ENCODE measurements around the gene FAAP20. TPM values are rescaled to one million over a fixed set of nuclear protein-coding genes. Genes with fewer than 3 reads are reported as not detected.

Gene FAAP20
- total and polyA plus RNA-seq, 9 of the 15 experiments (the other 6 are each of a cell fraction or from before 2014, with no cell fraction given): 0.58 to 143 (median 9.9) TPM

DNA sequence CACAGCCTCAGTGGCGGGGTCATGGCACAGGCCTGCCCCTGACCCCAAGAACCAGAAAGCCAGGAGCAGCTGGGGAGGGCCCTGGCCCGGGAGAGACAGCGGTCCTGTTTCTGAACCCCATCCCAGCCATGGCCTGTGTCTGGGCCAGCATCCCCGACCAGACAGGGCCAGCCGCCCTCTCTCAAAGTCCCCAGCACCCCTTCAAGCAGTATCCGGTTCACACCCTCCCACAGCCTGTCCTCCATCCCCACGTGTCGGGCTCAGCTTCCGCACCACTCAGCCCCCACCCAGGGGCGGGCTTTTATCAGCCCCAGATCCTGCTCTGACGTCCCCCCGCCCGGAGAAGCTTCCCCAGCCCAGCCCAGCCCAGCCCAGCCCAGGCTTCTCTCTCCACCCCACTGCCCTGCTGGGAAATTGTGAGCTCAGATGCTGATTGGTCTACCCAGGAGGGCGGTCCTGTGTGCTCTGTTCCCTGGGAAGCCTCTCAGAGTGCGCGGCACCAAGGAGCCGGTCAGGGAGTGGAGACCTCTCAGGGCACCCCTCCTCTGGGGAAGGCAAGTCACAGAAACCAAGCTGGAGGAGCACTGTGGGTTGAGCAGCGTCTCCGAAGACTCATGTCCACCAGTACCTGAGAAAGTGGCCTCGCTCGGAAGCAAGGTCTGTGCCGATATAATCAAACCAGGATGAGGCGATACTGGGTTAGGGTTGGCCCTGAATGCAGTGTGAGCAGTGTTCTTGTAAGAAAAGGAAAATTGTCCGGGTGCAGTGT, 4.7 kb upstream of the FAAP20 start (continued):
- TF ChIP-seq, protein P1, sequence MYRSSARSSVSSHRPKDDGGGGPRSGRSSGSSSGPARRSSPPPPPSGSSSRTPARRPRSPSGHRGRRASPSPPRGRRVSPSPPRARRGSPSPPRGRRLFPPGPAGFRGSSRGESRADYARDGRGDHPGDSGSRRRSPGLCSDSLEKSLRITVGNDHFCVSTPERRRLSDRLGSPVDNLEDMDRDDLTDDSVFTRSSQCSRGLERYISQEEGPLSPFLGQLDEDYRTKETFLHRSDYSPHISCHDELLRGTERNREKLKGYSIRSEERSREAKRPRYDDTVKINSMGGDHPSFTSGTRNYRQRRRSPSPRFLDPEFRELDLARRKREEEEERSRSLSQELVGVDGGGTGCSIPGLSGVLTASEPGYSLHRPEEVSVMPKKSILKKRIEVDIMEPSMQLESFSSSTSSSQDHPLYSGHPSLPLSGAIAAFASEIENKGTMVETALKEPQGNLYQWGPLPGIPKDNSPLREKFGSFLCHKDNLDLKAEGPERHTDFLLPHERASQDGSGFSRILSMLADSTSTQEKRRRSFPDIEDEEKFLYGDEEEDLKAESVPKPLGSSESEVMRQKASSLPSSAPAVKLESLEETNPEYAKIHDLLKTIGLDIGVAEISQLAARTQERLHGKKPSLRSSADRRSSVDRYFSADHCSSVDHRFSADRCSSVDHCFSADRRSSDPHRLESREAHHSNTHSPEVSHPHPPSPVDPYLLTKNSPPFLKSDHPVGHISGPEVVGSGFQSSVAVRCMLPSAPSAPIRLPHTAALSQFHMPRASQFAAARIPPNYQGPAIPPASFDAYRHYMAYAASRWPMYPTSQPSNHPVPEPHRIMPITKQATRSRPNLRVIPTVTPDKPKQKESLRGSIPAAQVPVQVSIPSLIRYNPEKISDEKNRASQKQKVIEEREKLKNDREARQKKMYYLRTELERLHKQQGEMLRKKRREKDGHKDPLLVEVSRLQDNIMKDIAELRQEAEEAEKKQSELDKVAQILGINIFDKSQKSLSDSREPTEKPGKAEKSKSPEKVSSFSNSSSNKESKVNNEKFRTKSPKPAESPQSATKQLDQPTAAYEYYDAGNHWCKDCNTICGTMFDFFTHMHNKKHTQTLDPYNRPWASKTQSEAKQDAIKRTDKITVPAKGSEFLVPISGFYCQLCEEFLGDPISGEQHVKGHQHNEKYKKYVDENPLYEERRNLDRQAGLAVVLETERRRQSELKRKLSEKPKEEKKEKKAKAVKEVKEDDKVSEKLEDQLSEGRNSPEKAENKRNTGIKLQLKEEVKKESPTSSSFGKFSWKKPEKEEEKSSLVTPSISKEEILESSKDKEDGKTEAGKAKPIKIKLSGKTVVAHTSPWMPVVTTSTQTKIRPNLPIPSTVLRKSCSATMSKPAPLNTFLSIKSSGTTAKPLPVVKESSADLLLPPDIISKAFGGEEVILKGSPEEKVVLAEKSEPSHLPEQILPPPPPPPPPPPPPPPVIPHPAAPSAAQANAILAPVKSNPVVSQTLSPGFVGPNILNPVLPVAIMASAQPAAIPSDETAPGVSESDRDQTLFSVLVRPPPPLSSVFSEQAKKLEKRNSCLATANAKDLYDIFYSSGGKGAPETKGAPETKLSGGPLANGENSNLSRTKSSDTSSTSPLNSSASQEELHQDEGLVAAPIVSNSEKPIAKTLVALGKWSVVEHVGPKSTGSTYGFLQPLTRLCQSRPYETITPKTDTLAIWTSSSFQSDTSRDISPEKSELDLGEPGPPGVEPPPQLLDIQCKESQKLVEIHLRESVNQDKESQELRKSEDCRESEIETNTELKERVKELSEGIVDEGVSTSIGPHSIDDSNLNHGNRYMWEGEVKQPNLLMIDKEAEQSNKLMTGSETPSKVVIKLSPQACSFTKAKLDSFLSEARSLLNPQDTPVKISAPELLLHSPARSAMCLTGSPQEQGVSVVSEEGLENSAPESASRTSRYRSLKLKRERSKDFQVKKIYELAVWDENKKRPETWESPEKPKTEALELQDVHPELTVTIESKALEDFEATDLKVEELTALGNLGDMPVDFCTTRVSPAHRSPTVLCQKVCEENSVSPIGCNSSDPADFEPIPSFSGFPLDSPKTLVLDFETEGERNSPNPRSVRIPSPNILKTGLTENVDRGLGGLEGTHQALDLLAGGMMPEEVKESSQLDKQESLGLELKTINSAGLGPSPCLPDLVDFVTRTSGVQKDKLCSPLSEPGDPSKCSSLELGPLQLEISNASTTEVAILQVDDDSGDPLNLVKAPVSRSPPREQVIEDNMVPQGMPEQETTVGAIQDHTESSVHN (IDR thresholded peaks at IDR 0.05; ENCODE audit: borderline replicate concordance in 1 of 2, low read depth in 1 of 2): no peak
- TF ChIP-seq, protein P2, sequence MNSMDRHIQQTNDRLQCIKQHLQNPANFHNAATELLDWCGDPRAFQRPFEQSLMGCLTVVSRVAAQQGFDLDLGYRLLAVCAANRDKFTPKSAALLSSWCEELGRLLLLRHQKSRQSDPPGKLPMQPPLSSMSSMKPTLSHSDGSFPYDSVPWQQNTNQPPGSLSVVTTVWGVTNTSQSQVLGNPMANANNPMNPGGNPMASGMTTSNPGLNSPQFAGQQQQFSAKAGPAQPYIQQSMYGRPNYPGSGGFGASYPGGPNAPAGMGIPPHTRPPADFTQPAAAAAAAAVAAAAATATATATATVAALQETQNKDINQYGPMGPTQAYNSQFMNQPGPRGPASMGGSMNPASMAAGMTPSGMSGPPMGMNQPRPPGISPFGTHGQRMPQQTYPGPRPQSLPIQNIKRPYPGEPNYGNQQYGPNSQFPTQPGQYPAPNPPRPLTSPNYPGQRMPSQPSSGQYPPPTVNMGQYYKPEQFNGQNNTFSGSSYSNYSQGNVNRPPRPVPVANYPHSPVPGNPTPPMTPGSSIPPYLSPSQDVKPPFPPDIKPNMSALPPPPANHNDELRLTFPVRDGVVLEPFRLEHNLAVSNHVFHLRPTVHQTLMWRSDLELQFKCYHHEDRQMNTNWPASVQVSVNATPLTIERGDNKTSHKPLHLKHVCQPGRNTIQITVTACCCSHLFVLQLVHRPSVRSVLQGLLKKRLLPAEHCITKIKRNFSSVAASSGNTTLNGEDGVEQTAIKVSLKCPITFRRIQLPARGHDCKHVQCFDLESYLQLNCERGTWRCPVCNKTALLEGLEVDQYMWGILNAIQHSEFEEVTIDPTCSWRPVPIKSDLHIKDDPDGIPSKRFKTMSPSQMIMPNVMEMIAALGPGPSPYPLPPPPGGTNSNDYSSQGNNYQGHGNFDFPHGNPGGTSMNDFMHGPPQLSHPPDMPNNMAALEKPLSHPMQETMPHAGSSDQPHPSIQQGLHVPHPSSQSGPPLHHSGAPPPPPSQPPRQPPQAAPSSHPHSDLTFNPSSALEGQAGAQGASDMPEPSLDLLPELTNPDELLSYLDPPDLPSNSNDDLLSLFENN (IDR thresholded peaks at IDR 0.05; ENCODE audit: low read depth in 2 of 2, low read length in 2 of 2): 0 out of 4 replicates have a peak, but pooled peaks of 1 of the 2 experiments have one; percentile 45
- TF ChIP-seq TBP (optimal IDR thresholded peaks at IDR 0.05; ENCODE audit: low read depth, low read length) (peak; percentile 76), MTA1 (IDR thresholded peaks at IDR 0.05; ENCODE audit: borderline replicate concordance) (peak; percentile 55; the same call in 1 of the 2 replicates), CTBP1 (IDR thresholded peaks at IDR 0.05; ENCODE audit: borderline replicate concordance) (peak; percentile 57; the same call in 1 of the 2 replicates), POLR2A (conservative IDR thresholded peaks at IDR 0.05) (peak; percentile 94)
- TF ChIP-seq, protein P3, sequence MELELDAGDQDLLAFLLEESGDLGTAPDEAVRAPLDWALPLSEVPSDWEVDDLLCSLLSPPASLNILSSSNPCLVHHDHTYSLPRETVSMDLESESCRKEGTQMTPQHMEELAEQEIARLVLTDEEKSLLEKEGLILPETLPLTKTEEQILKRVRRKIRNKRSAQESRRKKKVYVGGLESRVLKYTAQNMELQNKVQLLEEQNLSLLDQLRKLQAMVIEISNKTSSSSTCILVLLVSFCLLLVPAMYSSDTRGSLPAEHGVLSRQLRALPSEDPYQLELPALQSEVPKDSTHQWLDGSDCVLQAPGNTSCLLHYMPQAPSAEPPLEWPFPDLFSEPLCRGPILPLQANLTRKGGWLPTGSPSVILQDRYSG (tag; conservative IDR thresholded peaks at IDR 0.05; ENCODE audit: low read depth): no peak
- TF ChIP-seq, protein P4, sequence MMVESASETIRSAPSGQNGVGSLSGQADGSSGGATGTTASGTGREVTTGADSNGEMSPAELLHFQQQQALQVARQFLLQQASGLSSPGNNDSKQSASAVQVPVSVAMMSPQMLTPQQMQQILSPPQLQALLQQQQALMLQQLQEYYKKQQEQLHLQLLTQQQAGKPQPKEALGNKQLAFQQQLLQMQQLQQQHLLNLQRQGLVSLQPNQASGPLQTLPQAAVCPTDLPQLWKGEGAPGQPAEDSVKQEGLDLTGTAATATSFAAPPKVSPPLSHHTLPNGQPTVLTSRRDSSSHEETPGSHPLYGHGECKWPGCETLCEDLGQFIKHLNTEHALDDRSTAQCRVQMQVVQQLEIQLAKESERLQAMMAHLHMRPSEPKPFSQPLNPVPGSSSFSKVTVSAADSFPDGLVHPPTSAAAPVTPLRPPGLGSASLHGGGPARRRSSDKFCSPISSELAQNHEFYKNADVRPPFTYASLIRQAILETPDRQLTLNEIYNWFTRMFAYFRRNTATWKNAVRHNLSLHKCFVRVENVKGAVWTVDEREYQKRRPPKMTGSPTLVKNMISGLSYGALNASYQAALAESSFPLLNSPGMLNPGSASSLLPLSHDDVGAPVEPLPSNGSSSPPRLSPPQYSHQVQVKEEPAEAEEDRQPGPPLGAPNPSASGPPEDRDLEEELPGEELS (CRISPR knock-in tag; IDR thresholded peaks at IDR 0.05; ENCODE audit: borderline replicate concordance): 0 out of 2 replicates have a peak, but pooled peaks have one; percentile 37
